Measurements from ENCODE around the gene LRRC3C. TPM values are rescaled to one million over a fixed set of nuclear protein-coding genes. Genes with fewer than 3 reads are reported as not detected.

The LRRC3C gene
- polyA plus RNA-seq, 1 experiment, result not detected

GRCh38 chr17:39927929-39928857, 661 bp downstream of the LRRC3C start:
- Histone ChIP-seq H3K36me3 (ENCODE audit: control insufficient read depth, insufficient read depth, low read length) (peaks cover 7% of the 10 kb centered on the region), H3K27me3 (ENCODE audit: control insufficient read depth, insufficient read depth, low read length) (no peaks in the 10 kb centered on the region), H3K4me3 (ENCODE audit: low read depth, low read length) (peak overlapping the region; percentile 92)
- TF ChIP-seq, protein P1, sequence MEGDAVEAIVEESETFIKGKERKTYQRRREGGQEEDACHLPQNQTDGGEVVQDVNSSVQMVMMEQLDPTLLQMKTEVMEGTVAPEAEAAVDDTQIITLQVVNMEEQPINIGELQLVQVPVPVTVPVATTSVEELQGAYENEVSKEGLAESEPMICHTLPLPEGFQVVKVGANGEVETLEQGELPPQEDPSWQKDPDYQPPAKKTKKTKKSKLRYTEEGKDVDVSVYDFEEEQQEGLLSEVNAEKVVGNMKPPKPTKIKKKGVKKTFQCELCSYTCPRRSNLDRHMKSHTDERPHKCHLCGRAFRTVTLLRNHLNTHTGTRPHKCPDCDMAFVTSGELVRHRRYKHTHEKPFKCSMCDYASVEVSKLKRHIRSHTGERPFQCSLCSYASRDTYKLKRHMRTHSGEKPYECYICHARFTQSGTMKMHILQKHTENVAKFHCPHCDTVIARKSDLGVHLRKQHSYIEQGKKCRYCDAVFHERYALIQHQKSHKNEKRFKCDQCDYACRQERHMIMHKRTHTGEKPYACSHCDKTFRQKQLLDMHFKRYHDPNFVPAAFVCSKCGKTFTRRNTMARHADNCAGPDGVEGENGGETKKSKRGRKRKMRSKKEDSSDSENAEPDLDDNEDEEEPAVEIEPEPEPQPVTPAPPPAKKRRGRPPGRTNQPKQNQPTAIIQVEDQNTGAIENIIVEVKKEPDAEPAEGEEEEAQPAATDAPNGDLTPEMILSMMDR (IDR thresholded peaks at IDR 0.05; ENCODE audit: insufficient read depth, low read depth, low read length), result no peak
- CTCF ChIA-PET, result interaction anchor here (0.9 to 1.1 kb wide), 2 partner anchors 30 to 52 kb away, joined by 4 to 5 read pairs; partner anchors contain the start of gene PSMD3
- POLR2A ChIA-PET, result no interaction called here
- DNase-seq (ENCODE audit: low read depth), result no peak

DNA sequence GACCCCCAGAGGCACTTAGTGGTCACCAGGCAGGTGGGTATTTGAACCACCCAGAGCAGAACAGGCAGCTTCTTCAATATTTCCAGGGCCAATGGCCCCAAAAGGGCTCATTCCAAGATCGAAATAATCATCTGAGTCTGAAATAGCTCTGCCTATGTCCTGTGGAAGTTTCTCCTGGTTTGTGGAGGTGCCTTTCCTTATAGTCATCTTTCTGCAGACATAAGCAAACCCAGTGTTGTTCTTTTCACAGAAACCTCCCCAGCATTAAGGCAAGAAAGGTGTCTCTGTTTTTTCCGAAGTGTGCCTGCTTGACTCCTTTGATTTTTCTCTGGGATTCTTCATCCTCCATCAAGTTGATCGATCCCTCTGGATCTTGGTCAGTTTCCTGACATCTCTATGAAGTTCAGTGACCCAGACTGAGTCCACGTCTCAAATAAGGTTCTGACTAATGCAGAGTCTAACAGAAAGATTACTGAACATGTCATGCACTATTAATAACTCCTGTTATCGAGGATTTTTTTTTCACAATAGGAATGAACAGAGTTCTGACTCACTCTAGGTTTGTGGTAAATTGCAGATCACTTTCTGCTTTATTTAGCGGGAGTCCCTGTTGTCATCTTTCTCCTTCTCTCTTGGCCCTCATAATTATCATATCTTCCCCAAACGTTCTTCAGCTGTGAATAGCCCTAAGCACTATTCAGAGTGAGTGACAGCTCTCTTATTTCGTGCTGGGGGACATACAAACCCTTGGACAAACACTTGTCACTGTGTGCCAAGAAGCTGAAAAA, 1.5 kb downstream of the LRRC3C start:
- H3K27me3 ChIP-seq (ENCODE audit: control insufficient read depth, insufficient read depth, low read length), result no peaks in the 10 kb centered on the region
- TF ChIP-seq, protein P1 (IDR thresholded peaks at IDR 0.05; ENCODE audit: insufficient read depth, low read depth, low read length), result no peak
- CTCF ChIA-PET, result interaction anchor here (1.1 to 1.2 kb wide), 2 partner anchors 11 to 51 kb away, joined by 4 read pairs; partner anchors contain the start of gene PSMD3
- no peak overlapping the region for H3K4me3 ChIP-seq (ENCODE audit: low read depth, low read length)
- DNase-seq (ENCODE audit: low read depth), result peak; percentile 92
- H3K36me3 ChIP-seq (ENCODE audit: control insufficient read depth, insufficient read depth, low read length), result no peaks in the 10 kb centered on the region; the same call in 1 of the 2 replicates
- POLR2A ChIA-PET, result interaction anchor here (0.6 to 0.7 kb wide), 2 partner anchors 10 to 17 kb away, joined by 3 to 5 read pairs; no protein-coding TSS in a partner anchor

DNA sequence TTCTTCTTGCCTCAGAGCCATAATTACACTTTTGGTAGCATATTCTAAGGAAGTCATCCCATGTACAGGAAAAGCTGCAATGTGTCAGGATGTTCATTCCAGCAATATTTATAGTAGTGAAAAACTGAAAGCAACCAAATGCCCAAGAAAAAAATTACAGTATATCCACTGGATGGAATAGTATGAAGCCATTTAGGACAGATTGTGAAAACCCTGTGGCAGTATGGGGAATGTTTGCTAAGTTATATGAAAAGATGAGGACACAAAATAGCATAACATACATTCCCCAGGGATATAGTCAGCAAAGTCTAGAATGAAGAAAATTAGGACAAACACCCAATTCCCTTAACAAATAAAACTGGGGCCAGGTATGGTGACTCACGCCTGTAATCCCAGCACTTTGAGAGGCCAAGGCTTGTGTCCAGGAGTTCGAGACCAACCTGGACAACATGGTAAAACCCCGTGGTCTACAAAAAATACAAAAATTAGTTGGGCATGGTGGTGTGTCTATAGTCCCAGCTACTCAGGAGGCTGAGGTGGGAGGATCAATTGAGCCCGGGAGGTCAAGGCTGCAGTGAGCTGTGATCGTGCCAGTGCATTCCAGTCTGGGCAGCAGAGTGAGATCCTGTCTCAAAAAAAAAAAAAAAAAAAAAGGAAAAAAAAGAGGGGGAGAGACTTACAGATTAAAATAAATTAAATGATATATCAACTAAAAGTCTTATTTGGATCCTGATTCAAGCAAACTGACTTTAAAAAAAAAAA, 2.3 kb downstream of the LRRC3C start:
- Histone ChIP-seq H3K4me3 (ENCODE audit: low read depth, low read length) (no peak overlapping the region), H3K27me3 (ENCODE audit: control insufficient read depth, insufficient read depth, low read length) (no peaks in the 10 kb centered on the region), H3K36me3 (ENCODE audit: control insufficient read depth, insufficient read depth, low read length) (no peaks in the 10 kb centered on the region)
- TF ChIP-seq, protein P1 (IDR thresholded peaks at IDR 0.05; ENCODE audit: insufficient read depth, low read depth, low read length), result no peak
- CTCF ChIA-PET, result interaction anchor here (1.2 kb wide), 1 partner anchor 10 kb away, joined by 4 read pairs; no protein-coding TSS in a partner anchor
- POLR2A ChIA-PET, result interaction anchor here (0.6 to 0.7 kb wide), 2 partner anchors 10 to 17 kb away, joined by 3 to 5 read pairs; no protein-coding TSS in a partner anchor
- peak; percentile 72 for DNase-seq (ENCODE audit: low read depth)

GRCh38 chr17:39933912-39934311, 6.4 kb downstream of the LRRC3C start:
- POLR2A ChIA-PET, result no interaction called here
- Histone ChIP-seq H3K4me3 (ENCODE audit: low read depth, low read length) (no peak overlapping the region), H3K36me3 (ENCODE audit: control insufficient read depth, insufficient read depth, low read length) (no peaks in the 10 kb centered on the region), H3K27me3 (ENCODE audit: control insufficient read depth, insufficient read depth, low read length) (no peaks in the 10 kb centered on the region)
- DNase-seq (ENCODE audit: low read depth), result no peak
- CTCF ChIA-PET, result no interaction called here
- TF ChIP-seq, protein P1 (IDR thresholded peaks at IDR 0.05; ENCODE audit: insufficient read depth, low read depth, low read length), result no peak
